Measurements from ENCODE around the gene ETV3.

The ETV3 gene

GRCh38 chr1:157132616-157133167, 5.5 kb downstream of the ETV3 start:
- DNase-seq (ENCODE audit: extremely low spot score) = no peak
- POLR2A ChIA-PET = no interaction called here
- TF ChIP-seq FOXK2 (IDR thresholded peaks at IDR 0.05) = no peak
- no peak for TF ChIP-seq HDGF (IDR thresholded peaks at IDR 0.05; ENCODE audit: borderline replicate concordance)
- no peak for TF ChIP-seq FOXA1 (IDR thresholded peaks at IDR 0.05)
- TF ChIP-seq LEF1 (IDR thresholded peaks at IDR 0.05; ENCODE audit: borderline replicate concordance) = no peak
- TF ChIP-seq FOXM1 (IDR thresholded peaks at IDR 0.05; ENCODE audit: borderline replicate concordance) = no peak
- TF ChIP-seq PKNOX1 (IDR thresholded peaks at IDR 0.05) = no peak
- no peak for TF ChIP-seq SUZ12 (IDR thresholded peaks at IDR 0.05)
- TF ChIP-seq ARNT (IDR thresholded peaks at IDR 0.05) = no peak
- no peak for TF ChIP-seq ELF4 (IDR thresholded peaks at IDR 0.05)
- no peak for TF ChIP-seq TARDBP (IDR thresholded peaks at IDR 0.05)
- no peak for TF ChIP-seq SP1 (IDR thresholded peaks at IDR 0.05)
- no peak for TF ChIP-seq BHLHE40 (IDR thresholded peaks at IDR 0.05; ENCODE audit: borderline replicate concordance)
- TF ChIP-seq CTBP1 (IDR thresholded peaks at IDR 0.05; ENCODE audit: borderline replicate concordance) = no peak
- no peak for TF ChIP-seq L3MBTL2 (conservative IDR thresholded peaks at IDR 0.05)
- TF ChIP-seq NFRKB (IDR thresholded peaks at IDR 0.05) = no peak
- no peak for TF ChIP-seq ZNF384 (IDR thresholded peaks at IDR 0.05)
- CTCF ChIA-PET = interaction anchor here (0.8 kb wide), 2 partner anchors 23 to 43 kb away, joined by 3 to 4 read pairs; no protein-coding TSS in a partner anchor

GRCh38 chr1:157132111-157132510, 6.1 kb downstream of the ETV3 start:
- TF ChIP-seq BHLHE40 (IDR thresholded peaks at IDR 0.05; ENCODE audit: borderline replicate concordance) (no peak), CTBP1 (IDR thresholded peaks at IDR 0.05; ENCODE audit: borderline replicate concordance) (no peak)
- ChIA-PET CTCF (interaction anchor here (0.8 kb wide), 2 partner anchors 22 to 42 kb away, joined by 3 to 4 read pairs; no protein-coding TSS in a partner anchor), POLR2A (no interaction called here)
- no peak for DNase-seq (ENCODE audit: extremely low spot score)

- TF ChIP-seq NFRKB (IDR thresholded peaks at IDR 0.05) (no peak), ELF4 (IDR thresholded peaks at IDR 0.05) (no peak), FOXM1 (IDR thresholded peaks at IDR 0.05; ENCODE audit: borderline replicate concordance) (no peak), ARNT (IDR thresholded peaks at IDR 0.05) (no peak), PKNOX1 (IDR thresholded peaks at IDR 0.05) (no peak), FOXK2 (IDR thresholded peaks at IDR 0.05) (no peak), L3MBTL2 (conservative IDR thresholded peaks at IDR 0.05) (no peak), LEF1 (IDR thresholded peaks at IDR 0.05; ENCODE audit: borderline replicate concordance) (no peak)
- POLR2A ChIA-PET = no interaction called here
- no peak for DNase-seq (ENCODE audit: extremely low spot score)
- CTCF ChIA-PET = interaction anchor here (1.3 kb wide), 1 partner anchor 41 kb away, joined by 3 read pairs; no protein-coding TSS in a partner anchor
Observed at GRCh38 chr1:157131281-157131680, 6.9 kb downstream of the ETV3 start.

- TF ChIP-seq FOXM1 (IDR thresholded peaks at IDR 0.05; ENCODE audit: borderline replicate concordance) = no peak
- no peak for TF ChIP-seq L3MBTL2 (conservative IDR thresholded peaks at IDR 0.05)
- TF ChIP-seq BHLHE40 (IDR thresholded peaks at IDR 0.05; ENCODE audit: borderline replicate concordance) = no peak
- TF ChIP-seq HDGF (IDR thresholded peaks at IDR 0.05; ENCODE audit: borderline replicate concordance) = no peak
- TF ChIP-seq TARDBP (IDR thresholded peaks at IDR 0.05) = no peak
- no peak for TF ChIP-seq ARNT (IDR thresholded peaks at IDR 0.05)
- TF ChIP-seq ELF4 (IDR thresholded peaks at IDR 0.05) = no peak
- no peak for TF ChIP-seq SP1 (IDR thresholded peaks at IDR 0.05)
- TF ChIP-seq SUZ12 (IDR thresholded peaks at IDR 0.05) = no peak
- no peak for TF ChIP-seq ZNF384 (IDR thresholded peaks at IDR 0.05)
- no peak for TF ChIP-seq NFRKB (IDR thresholded peaks at IDR 0.05)
- no peak for TF ChIP-seq FOXK2 (IDR thresholded peaks at IDR 0.05)
- TF ChIP-seq PKNOX1 (IDR thresholded peaks at IDR 0.05) = no peak
- TF ChIP-seq LEF1 (IDR thresholded peaks at IDR 0.05; ENCODE audit: borderline replicate concordance) = no peak
- no peak for TF ChIP-seq CTBP1 (IDR thresholded peaks at IDR 0.05; ENCODE audit: borderline replicate concordance)
- no peak for TF ChIP-seq FOXA1 (IDR thresholded peaks at IDR 0.05)
- CTCF ChIA-PET = interaction anchor here (1.0 kb wide), 1 partner anchor 35 kb away, joined by 3 read pairs; no protein-coding TSS in a partner anchor
- POLR2A ChIA-PET = no interaction called here
Observed at GRCh38 chr1:157124855-157125254, 13.3 kb downstream of the ETV3 start.

GRCh38 chr1:157119448-157119847, 18.7 kb downstream of the ETV3 start:
- TF ChIP-seq FOXM1 (IDR thresholded peaks at IDR 0.05; ENCODE audit: borderline replicate concordance) (no peak), ELF4 (IDR thresholded peaks at IDR 0.05) (no peak), ARNT (IDR thresholded peaks at IDR 0.05) (no peak), NFRKB (IDR thresholded peaks at IDR 0.05) (no peak), SP1 (IDR thresholded peaks at IDR 0.05) (no peak), ZNF384 (IDR thresholded peaks at IDR 0.05) (no peak), BHLHE40 (IDR thresholded peaks at IDR 0.05; ENCODE audit: borderline replicate concordance) (no peak)
- no peak for DNase-seq (ENCODE audit: extremely low spot score)
- ChIA-PET CTCF (no interaction called here), POLR2A (no interaction called here)

More at GRCh38 chr1:157124855-157125254, 13.3 kb downstream of the ETV3 start:
- no peak for DNase-seq (ENCODE audit: extremely low spot score)

- CTCF ChIA-PET = no interaction called here
Observed at GRCh38 chr1:157119008-157119407, 19.2 kb downstream of the ETV3 start.

More at GRCh38 chr1:157119008-157119407, 19.2 kb downstream of the ETV3 start:
- no peak for TF ChIP-seq ZNF384 (IDR thresholded peaks at IDR 0.05)
- no peak for TF ChIP-seq FOXK2 (IDR thresholded peaks at IDR 0.05)
- no peak for TF ChIP-seq HDGF (IDR thresholded peaks at IDR 0.05; ENCODE audit: borderline replicate concordance)
- no peak for TF ChIP-seq PKNOX1 (IDR thresholded peaks at IDR 0.05)
- no peak for TF ChIP-seq FOXM1 (IDR thresholded peaks at IDR 0.05; ENCODE audit: borderline replicate concordance)
- TF ChIP-seq LEF1 (IDR thresholded peaks at IDR 0.05; ENCODE audit: borderline replicate concordance) = no peak
- no peak for TF ChIP-seq TARDBP (IDR thresholded peaks at IDR 0.05)
- TF ChIP-seq CTBP1 (IDR thresholded peaks at IDR 0.05; ENCODE audit: borderline replicate concordance) = no peak
- TF ChIP-seq SUZ12 (IDR thresholded peaks at IDR 0.05) = no peak
- no peak for TF ChIP-seq ELF4 (IDR thresholded peaks at IDR 0.05)
- no peak for TF ChIP-seq FOXA1 (IDR thresholded peaks at IDR 0.05)
- no peak for TF ChIP-seq BHLHE40 (IDR thresholded peaks at IDR 0.05; ENCODE audit: borderline replicate concordance)
- TF ChIP-seq NFRKB (IDR thresholded peaks at IDR 0.05) = no peak
- TF ChIP-seq L3MBTL2 (conservative IDR thresholded peaks at IDR 0.05) = no peak
- TF ChIP-seq SP1 (IDR thresholded peaks at IDR 0.05) = no peak
- no peak for TF ChIP-seq ARNT (IDR thresholded peaks at IDR 0.05)
- POLR2A ChIA-PET = no interaction called here
- no peak for DNase-seq (ENCODE audit: extremely low spot score)

All from HEK293T (cell line).